T-helper 1 cell treated with Interleukin-12 subunit alpha and Interleukin-12 subunit beta and Interleukin-4 antibody, amounts not matched to agents 30 ng/mL and 1 ng/mL, for 36 hours (primary cell): ENCODE measurements around the gene ORAI1. TPM values are rescaled to one million over a fixed set of nuclear protein-coding genes. Genes with fewer than 3 reads are reported as not detected.
"Not testable (repeated sequence)": the region's sequence is repeated elsewhere in the genome, so short reads cannot be mapped to it uniquely, and the experiment has no call there.

Experiments used
- intact Hi-C: fragments of 100-400 bp; cut with micrococcal nuclease; formaldehyde crosslinking; loops from one replicate; pipeline ENCODE4 v1.15.1; 2024
- total RNA-seq: library from RNA; stranded (reverse); gene quantifications from 2 replicates; pipeline ENCODE4 v1.2.3, GENCODE V29; 2022

The ORAI1 gene
- total RNA-seq, 1 donor from 2014 or later, result 74.2 TPM

GRCh38 chr12:121602766-121603165 lies 23.6 kb upstream of the ORAI1 start:
- intact Hi-C loops, result no loop called here

DNA sequence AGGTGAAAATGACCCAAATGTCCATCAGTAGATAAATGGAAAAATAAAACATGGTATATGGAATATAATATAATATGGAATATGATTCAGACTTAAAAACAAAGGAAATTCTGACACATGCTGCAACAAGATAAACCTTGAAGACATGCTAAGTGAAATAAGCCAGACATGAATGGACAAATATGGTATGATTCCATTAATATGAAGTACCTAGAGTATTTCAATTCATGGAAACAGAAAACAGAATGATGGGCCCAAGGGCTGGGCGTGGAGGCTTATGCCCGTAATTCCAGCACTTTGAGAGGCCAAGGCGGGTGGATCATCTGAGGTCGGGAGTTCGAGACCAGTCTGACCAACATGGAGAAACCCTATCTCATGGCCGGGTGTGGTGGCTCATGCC lies 22.7 kb upstream of the ORAI1 start:
- intact Hi-C loops, result no loop called here

- intact Hi-C loops, result no loop called here
Measured at GRCh38 chr12:121608301-121608700, 18.0 kb upstream of the ORAI1 start.

DNA sequence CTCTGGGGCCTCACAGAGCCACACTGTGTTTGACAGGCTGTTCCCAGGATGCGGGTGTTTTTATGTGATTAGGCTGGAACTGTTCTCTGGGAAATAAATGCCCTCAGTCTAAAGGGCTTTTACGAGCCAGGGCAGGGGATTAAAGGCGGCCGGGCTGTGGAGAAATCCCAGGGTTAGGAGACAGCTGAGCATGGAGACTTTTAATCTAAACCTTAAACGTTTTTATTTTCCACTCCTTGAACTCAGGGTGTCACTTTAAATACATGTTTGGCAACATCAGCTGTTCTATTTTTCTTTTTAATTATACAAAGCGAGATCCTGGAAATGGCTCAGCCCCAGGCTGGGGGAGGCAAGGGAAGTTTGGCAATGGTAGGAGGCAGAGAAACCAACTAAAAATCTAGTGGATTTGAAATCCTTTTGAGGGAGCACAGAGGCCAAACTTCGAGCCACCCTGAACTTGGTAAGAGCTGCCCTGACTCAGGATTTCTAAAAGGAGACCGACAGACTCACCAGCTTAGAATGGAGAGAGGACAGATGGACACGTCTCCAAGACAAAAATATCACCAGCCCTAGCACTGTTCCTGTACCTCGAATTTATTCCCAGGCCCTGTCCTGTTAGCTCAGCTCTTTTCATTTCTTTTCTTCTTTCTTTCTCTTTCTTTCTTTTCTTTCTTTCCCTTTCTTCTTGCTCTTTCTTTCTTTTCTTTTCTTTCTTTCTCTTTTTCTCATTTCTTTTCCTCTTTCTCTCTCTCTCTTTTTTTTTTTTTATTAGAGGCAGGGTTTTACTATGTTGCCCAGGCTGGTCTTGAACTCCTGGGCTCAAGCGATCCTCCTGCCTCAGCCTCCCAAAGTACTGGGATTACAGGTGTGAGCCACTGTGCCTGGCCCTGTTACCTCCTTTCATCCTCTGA lies 15.8 kb upstream of the ORAI1 start:
- intact Hi-C loops, result no loop called here

DNA sequence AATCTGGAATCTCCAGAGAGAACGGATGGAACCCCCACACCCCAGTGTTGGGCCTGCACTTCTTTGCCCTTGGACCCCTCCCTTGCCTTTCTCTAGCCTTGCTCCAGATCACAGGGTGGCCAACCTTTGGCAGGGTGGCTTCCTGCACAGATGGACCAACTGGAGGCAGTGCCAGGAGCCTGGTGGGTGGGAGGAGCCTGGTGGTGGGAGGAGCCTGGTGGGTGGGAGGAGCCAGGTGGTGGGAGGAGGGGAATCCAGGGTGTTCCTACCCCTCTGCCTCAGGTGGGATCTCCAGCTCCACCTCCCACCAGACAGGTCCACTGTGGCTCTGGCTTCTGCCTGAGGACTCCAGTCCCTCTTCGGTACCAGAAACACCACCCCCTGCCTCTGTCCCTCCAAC lies 15.0 kb upstream of the ORAI1 start:
- intact Hi-C loops, result no loop called here

GRCh38 chr12:121613462-121613861 lies 12.9 kb upstream of the ORAI1 start:
- intact Hi-C loops, result no loop called here

GRCh38 chr12:121614872-121615467 lies 11.4 kb upstream of the ORAI1 start:
- intact Hi-C loops, result no loop called here

DNA sequence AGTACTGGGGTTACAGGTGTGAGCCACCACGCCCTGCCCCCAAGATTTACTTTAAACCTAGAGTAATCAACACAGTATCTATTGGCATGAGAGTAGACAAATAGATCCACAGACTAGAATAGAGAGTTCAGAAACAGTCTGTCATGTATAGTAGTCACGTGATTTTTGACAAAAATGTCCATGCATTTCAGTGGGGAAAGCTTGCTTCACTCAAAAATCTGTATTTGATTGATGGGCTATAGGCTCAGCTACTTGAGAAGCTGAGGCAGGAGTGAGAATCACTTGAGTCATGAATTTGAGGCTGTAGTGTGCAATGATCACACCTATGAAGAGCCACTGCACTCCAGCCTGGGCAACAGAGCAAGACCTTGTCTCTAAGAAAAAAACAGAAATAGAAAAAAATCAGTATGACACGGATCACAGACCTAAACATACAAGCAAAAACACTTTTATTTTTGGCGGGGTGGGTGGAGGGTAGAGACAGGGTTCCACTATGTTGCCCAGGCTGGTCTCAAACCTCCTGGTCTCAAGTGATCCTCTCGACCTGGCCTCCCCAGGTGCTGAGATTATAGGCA lies 7.6 kb upstream of the ORAI1 start:
- intact Hi-C loops, result no loop called here

DNA sequence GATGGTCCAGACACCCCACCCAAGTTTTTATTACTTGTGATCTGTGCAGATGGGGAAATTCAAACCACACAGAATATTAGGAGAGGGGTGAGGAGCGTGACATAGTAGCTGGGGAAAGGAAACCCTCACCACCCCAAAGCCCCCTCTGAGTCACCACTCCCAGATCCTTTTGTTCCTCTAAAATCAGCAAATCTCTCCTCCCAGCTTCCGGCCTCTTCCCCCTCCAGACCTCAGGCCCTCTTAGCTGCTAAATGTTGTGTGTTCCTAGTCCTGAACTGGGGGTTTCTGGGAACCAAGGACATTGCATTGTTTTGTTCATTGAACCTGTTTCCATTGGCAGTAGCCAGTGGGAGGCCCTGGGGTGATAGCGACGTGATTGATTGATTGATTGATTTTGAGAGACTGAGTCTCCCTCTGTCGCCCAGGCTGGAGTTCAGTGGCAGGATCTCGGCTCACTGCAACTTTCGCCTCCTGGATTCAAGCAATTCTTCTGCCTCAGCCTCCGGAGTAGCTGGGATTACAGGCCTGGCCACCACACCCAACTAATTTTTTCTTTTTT lies 5.9 kb upstream of the ORAI1 start:
- intact Hi-C loops, result no loop called here

DNA sequence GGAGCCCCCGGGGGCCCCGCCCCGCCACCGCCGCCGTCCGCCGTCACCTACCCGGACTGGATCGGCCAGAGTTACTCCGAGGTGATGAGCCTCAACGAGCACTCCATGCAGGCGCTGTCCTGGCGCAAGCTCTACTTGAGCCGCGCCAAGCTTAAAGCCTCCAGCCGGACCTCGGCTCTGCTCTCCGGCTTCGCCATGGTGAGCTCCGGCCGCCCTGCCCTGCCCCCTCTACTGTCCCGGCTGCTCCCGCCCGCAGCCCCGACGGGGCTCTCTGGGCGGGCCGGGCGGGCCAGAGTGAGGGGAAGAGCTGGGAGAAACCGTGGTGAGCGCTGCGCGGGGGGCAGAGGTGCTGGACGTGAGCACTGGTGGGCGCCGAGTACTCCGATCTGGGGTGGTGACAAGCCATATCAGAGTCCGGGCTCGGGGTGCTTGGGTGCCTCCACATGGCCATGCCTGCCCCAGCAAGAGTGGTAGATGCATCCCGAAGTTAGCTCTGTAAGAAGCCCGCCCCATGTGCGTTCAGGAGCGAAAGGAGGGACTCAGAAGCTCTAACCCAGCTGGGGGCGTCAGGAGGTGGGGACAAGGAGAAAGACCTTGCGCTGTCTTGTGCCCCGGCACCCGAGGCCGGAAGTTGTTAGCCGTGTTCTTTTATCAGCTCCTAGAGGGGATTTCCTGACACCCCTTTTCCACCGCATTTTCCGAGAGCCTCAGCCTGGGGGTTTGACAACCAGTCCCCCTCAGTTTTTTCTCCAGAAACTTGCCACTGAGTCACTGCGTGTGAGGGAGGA lies 717 bp downstream of the ORAI1 start:
- intact Hi-C loops, result loop anchor here (1.0 to 5.0 kb wide), 14 partner anchors 10 to 599 kb away; partner anchors contain the start of genes CAMKK2, DIABLO and RNF34

DNA sequence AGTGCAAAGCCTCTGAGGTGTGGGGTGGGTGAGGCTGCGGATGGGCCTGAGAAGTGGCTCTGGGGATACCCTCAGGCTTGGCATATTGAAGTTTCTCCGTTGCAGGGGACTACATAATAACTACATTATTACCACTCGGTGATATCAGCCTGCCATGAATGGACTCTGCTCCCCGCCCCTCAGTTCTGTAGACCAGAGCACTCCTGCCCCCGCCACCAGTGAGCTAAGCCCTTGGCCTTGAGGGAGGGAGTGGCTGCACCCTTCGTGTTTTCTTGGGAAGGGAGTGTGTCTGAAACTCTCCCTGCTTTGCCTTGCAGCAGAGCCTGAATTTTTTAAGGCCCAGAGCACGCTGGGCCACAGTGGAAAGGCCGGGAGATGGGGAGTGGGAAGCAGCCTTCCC lies 1.7 kb downstream of the ORAI1 start:
- intact Hi-C loops, result loop anchor here (5.0 kb wide), 1 partner anchor 331 kb away; the partner anchor contains the start of gene CAMKK2

- intact Hi-C loops, result loop anchor here (5.0 kb wide), 1 partner anchor 331 kb away; the partner anchor contains the start of gene CAMKK2
Measured at GRCh38 chr12:121628536-121628935, 2.2 kb downstream of the ORAI1 start.

- intact Hi-C loops, result no loop called here
Measured at GRCh38 chr12:121630791-121631355, 4.5 kb downstream of the ORAI1 start.

DNA sequence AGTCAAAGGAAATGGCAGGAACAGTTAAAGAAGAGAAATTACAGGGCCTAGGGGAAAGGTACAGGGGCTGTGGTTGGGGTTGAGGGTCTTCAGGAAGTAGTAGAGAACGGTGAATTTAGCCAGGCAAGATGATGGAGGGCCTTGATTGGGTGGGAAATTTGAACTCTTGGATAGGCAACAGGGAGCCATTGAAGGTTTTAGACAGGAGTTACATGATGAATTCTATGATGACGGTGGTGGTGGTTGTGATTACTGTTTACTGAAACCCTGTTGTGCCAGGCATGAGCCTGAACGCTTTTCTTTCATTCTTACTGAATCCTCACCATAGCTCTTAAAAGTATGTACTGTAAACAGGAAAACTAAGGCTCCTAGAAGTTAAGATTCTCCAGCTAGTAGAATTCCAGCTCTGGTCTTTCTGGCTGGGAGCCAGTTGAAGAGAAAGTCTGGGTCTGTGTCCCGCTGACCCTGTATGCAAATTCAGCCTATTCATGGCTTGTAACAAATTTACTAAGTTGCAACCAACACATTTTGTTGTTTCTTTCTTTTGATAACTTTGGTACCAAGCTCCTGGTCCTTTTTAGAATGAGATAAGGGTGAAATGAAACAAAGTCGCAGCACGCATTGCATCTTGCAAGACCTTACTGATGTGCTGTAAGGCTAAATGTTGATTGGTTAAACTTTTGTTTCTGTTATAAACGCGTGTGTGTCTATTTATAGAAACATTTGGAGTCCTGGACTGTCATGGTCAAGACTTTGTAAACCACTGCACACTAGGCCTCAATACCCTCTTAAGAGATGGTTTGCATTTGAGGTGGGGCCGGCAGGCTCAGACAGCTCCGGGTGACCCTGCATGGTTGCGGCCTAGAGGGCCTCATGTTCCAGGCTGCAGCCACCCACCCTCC lies 6.0 kb downstream of the ORAI1 start:
- intact Hi-C loops, result no loop called here

DNA sequence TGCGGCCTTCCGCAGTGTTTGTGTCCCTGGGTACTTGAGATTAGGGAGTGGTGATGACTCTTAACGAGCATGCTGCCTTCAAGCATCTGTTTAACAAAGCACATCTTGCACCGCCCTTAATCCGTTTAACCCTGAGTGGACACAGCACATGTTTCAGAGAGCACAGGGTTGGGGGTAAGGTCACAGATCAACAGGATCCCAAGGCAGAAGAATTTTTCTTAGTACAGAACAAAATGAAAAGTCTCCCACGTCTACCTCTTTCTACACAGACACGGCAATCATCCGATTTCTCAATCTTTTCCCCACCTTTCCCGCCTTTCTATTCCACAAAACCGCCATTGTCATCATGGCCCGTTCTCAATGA lies 7.5 kb downstream of the ORAI1 start:
- intact Hi-C loops, result not testable (repeated sequence)

DNA sequence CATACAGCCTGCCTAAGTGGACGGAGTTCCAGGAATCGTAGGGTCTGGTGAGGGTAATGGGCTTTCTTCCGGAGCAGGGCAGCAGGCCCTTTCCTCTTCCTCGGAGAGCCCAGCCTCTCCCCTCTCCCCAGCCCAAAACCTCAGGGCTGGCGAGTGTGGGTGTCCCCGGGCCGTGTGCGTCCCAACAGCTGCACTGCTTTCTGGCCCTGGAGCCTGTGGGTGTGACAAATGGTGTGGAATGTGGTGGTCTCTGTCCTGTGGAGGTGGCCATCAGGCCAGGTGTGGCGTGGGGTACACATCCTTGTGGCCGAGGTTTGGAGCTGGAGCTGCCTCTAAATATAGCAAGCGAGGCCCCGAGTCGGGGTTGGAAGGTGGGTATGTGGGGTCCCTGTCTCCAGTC lies 8.5 kb downstream of the ORAI1 start:
- intact Hi-C loops, result no loop called here

- intact Hi-C loops, result loop anchor here (1.0 kb wide), 2 partner anchors 10 to 12 kb away; no protein-coding TSS in a partner anchor
Measured at GRCh38 chr12:121637231-121637914, 11.0 kb downstream of the ORAI1 start.

- intact Hi-C loops, result no loop called here
Measured at GRCh38 chr12:121638298-121639202, 12.2 kb downstream of the ORAI1 start.
